ENCODE measurements around the gene HSD3B7.

The HSD3B7 gene

GRCh38 chr16:30950516-30951065 lies 34.4 kb upstream of the HSD3B7 start:
- H3K4me3 Mint-ChIP-seq = peak overlapping the region; percentile 94 to 96
- no peaks in the 10 kb centered on the region for H3K27me3 Mint-ChIP-seq
- peaks cover 24 to 42% of the 10 kb centered on the region in 2 donors for H3K4me1 Mint-ChIP-seq
- peaks cover 21 to 24% of the 10 kb centered on the region in 2 donors for H3K36me3 Mint-ChIP-seq
- H3K27ac Mint-ChIP-seq = peak overlapping the region; percentile 88
- DNase-seq (no peak), ATAC-seq (replicated peaks) (no peak)
- H3K9me3 Mint-ChIP-seq = no peaks in the 10 kb centered on the region

DNA sequence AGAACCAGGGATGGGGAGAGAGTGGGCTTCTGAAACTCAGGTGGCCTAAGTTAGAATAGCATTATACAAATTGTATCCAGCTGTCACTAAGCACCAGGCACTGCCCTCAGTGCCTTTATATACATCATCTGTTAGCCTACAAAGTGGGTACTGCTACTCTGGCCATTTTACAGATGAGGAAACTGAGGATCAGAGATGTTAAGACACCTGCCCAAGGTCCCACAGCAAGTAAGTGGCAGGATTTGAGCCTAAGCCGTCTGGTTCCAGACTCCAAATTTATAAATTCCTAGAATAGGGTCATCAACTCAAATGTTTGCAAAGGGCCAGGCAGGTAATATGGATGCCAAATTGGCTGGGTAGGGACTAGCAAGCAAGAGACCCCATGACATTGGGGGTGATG lies 33.8 kb upstream of the HSD3B7 start:
- peak overlapping the region in 1 of 2 donors; percentile 8 for H3K4me3 Mint-ChIP-seq
- H3K4me1 Mint-ChIP-seq = peaks cover 25 to 42% of the 10 kb centered on the region in 2 donors
- peaks cover 18 to 23% of the 10 kb centered on the region in 2 donors for H3K36me3 Mint-ChIP-seq
- DNase-seq (no peak), ATAC-seq (replicated peaks) (no peak)
- no peaks in the 10 kb centered on the region for H3K27me3 Mint-ChIP-seq
- peak overlapping the region; percentile 25 for H3K27ac Mint-ChIP-seq
- H3K9me3 Mint-ChIP-seq = no peaks in the 10 kb centered on the region

GRCh38 chr16:30951750-30952149 lies 33.3 kb upstream of the HSD3B7 start:
- Mint-ChIP-seq H3K27ac (no peak overlapping the region), H3K36me3 (peaks cover 16 to 22% of the 10 kb centered on the region in 2 donors), H3K4me1 (peaks cover 26 to 42% of the 10 kb centered on the region in 2 donors), H3K9me3 (no peaks in the 10 kb centered on the region), H3K4me3 (no peak overlapping the region), H3K27me3 (no peaks in the 10 kb centered on the region)
- DNase-seq (no peak), ATAC-seq (replicated peaks) (no peak)

GRCh38 chr16:30953111-30953510 lies 31.9 kb upstream of the HSD3B7 start:
- Mint-ChIP-seq H3K4me1 (peaks cover 24 to 42% of the 10 kb centered on the region in 2 donors), H3K27me3 (no peaks in the 10 kb centered on the region), H3K27ac (no peak overlapping the region), H3K9me3 (no peaks in the 10 kb centered on the region), H3K4me3 (no peak overlapping the region), H3K36me3 (peaks cover 10 to 17% of the 10 kb centered on the region in 2 donors)
- ATAC-seq (replicated peaks) (no peak), DNase-seq (no peak)

GRCh38 chr16:30953511-30954124 lies 31.4 kb upstream of the HSD3B7 start:
- no peak for ATAC-seq (replicated peaks)
- H3K36me3 Mint-ChIP-seq = peaks cover 14 to 17% of the 10 kb centered on the region in 2 donors
- peak overlapping the region; percentile 65 for H3K27ac Mint-ChIP-seq
- DNase-seq = no peak
- peak overlapping the region in 1 of 2 donors; percentile 35 for H3K4me3 Mint-ChIP-seq
- H3K4me1 Mint-ChIP-seq = peaks cover 28 to 46% of the 10 kb centered on the region in 2 donors
- H3K27me3 Mint-ChIP-seq = no peaks in the 10 kb centered on the region
- no peaks in the 10 kb centered on the region for H3K9me3 Mint-ChIP-seq

DNA sequence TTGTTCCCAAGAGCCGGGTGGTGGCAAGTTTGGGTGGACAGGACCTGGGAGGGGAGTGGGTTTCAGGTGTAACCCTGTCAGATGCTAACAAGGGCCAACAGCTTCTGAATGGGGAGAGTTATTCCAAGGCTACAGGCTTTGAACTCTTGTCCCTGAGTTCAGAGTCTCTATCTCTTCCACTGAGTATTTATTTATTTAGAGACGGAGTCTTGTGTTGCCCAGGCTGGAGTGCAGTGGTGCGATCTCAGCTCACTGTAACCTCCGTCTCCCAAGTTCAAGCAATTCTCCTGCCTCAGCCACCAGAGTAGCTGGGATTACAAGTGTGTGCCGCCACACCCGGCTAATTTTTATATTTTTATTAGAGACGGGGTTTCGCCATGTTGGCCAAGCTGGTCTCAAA lies 30.0 kb upstream of the HSD3B7 start:
- no peaks in the 10 kb centered on the region for H3K27me3 Mint-ChIP-seq
- no peak for DNase-seq
- peaks cover 19 to 21% of the 10 kb centered on the region in 2 donors for H3K36me3 Mint-ChIP-seq
- H3K4me3 Mint-ChIP-seq = no peak overlapping the region
- H3K27ac Mint-ChIP-seq = no peak overlapping the region
- H3K9me3 Mint-ChIP-seq = no peaks in the 10 kb centered on the region
- peaks cover 34 to 48% of the 10 kb centered on the region in 2 donors for H3K4me1 Mint-ChIP-seq
- ATAC-seq (replicated peaks) = no peak

GRCh38 chr16:30956601-30957455 lies 28.2 kb upstream of the HSD3B7 start:
- H3K27me3 Mint-ChIP-seq = no peaks in the 10 kb centered on the region
- no peaks in the 10 kb centered on the region for H3K9me3 Mint-ChIP-seq
- peak overlapping the region; percentile 99 for H3K27ac Mint-ChIP-seq
- peaks cover 32 to 40% of the 10 kb centered on the region in 2 donors for H3K4me1 Mint-ChIP-seq
- ATAC-seq (replicated peaks) (peak; percentile 75 to 76), DNase-seq (peak; percentile 80)
- peak overlapping the region; percentile 90 to 96 for H3K4me3 Mint-ChIP-seq
- H3K36me3 Mint-ChIP-seq = peaks cover 27 to 35% of the 10 kb centered on the region in 2 donors

GRCh38 chr16:30957456-30958174 lies 27.4 kb upstream of the HSD3B7 start, which contains the start of gene SETD1A:
Gene SETD1A (plus strand): TSS chr16:30957754. CDS start chr16:30958732, 978 bp downstream.
- peak within 1 kb of the TSS; percentile 93 to 96 for H3K4me3 Mint-ChIP-seq
- peaks cover 32 to 39% of the 10 kb centered on the region in 2 donors for H3K36me3 Mint-ChIP-seq
- H3K9me3 Mint-ChIP-seq = no peaks in the 10 kb centered on the region
- H3K27ac Mint-ChIP-seq = peak within 1 kb of the TSS; percentile 99
- ATAC-seq (replicated peaks) = peak; percentile 88 to 91
- peaks cover 32 to 40% of the 10 kb centered on the region in 2 donors for H3K4me1 Mint-ChIP-seq
- peak; percentile 93 for DNase-seq
- H3K27me3 Mint-ChIP-seq = no peaks in the 10 kb centered on the region

- DNase-seq (peak; percentile 50), ATAC-seq (replicated peaks) (peak; percentile 33 to 38)
- peaks cover 37 to 42% of the 10 kb centered on the region in 2 donors for H3K36me3 Mint-ChIP-seq
These were observed 26.6 kb upstream of the HSD3B7 start for GRCh38 chr16:30958175-30959079.

GRCh38 chr16:30961384-30961783 lies 23.6 kb upstream of the HSD3B7 start:
- Mint-ChIP-seq H3K27me3 (no peaks in the 10 kb centered on the region), H3K9me3 (no peaks in the 10 kb centered on the region), H3K36me3 (peaks cover 55 to 57% of the 10 kb centered on the region in 2 donors), H3K27ac (no peak overlapping the region), H3K4me1 (peaks cover 30 to 37% of the 10 kb centered on the region in 2 donors), H3K4me3 (no peak overlapping the region)
- DNase-seq = no peak
- no peak for ATAC-seq (replicated peaks)

More at GRCh38 chr16:30958175-30959079, 26.6 kb upstream of the HSD3B7 start:
- no peaks in the 10 kb centered on the region for H3K9me3 Mint-ChIP-seq
- no peaks in the 10 kb centered on the region for H3K27me3 Mint-ChIP-seq
- peak overlapping the region; percentile 88 to 93 for H3K4me3 Mint-ChIP-seq
- H3K4me1 Mint-ChIP-seq = peaks cover 32 to 39% of the 10 kb centered on the region in 2 donors
- H3K27ac Mint-ChIP-seq = peak overlapping the region; percentile 96

GRCh38 chr16:30963925-30964511 lies 21.0 kb upstream of the HSD3B7 start:
- DNase-seq (no peak), ATAC-seq (replicated peaks) (no peak)
- H3K4me1 Mint-ChIP-seq = peaks cover 22 to 28% of the 10 kb centered on the region in 2 donors
- no peaks in the 10 kb centered on the region for H3K9me3 Mint-ChIP-seq
- peaks cover 70 to 72% of the 10 kb centered on the region in 2 donors for H3K36me3 Mint-ChIP-seq
- no peak overlapping the region for H3K4me3 Mint-ChIP-seq
- no peaks in the 10 kb centered on the region for H3K27me3 Mint-ChIP-seq
- peak overlapping the region; percentile 51 for H3K27ac Mint-ChIP-seq

GRCh38 chr16:30964574-30965226 lies 20.3 kb upstream of the HSD3B7 start:
- H3K4me3 Mint-ChIP-seq = no peak overlapping the region
- peak overlapping the region; percentile 51 for H3K27ac Mint-ChIP-seq
- peaks cover 74% of the 10 kb centered on the region in 2 donors for H3K36me3 Mint-ChIP-seq
- ATAC-seq (replicated peaks) = no peak
- no peak for DNase-seq
- H3K9me3 Mint-ChIP-seq = no peaks in the 10 kb centered on the region
- H3K27me3 Mint-ChIP-seq = no peaks in the 10 kb centered on the region
- H3K4me1 Mint-ChIP-seq = peaks cover 16 to 21% of the 10 kb centered on the region in 2 donors

Measured in stimulated activated naive B cell treated with anti-CD40 and anti-IgM and Interleukin-4, amounts not matched to agents 10 μg/mL and 1 μg/mL and 100 μg/mL, for 72 hours (primary cell).